MCF 10A (cell line): ENCODE results near the gene SPATA9. TPM values are rescaled to one million over a fixed set of nuclear protein-coding genes. Genes with fewer than 3 reads are reported as not detected.

ENCODE experiments used
- BruUV-seq: library from RNA; stranded (reverse); fragments of 400-500 nt; replicated peaks from 2 replicates; lab custom pipeline; 2021; lab: Mats Ljungman, UMichigan
- CTCF ChIA-PET: fragments of 300-600 bp; sonication (Branson Sonifier 250); formaldehyde crosslinking; extraction: SDS; loops from one replicate; lab custom pipeline; 2021; ENCODE audit warnings: antibody characterized with exemption, inconsistent platforms; lab: Yijun Ruan, JAX
- POLR2A ChIA-PET: fragments of 300-600, 350-650 bp; sonication (Branson Sonifier 250); formaldehyde crosslinking; extraction: SDS; loops from one replicate; lab custom pipeline; 2020; ENCODE audit warnings: antibody characterized with exemption, inconsistent platforms; lab: Yijun Ruan, JAX
- DNase-seq: peaks from one replicate; pipeline ENCODE4 v3.0.0-alpha.2; 2018; ENCODE audit not compliant: unreplicated experiment
- H3K27ac Mint-ChIP-seq: one replicate; pipeline ENCODE4 v1.8.0; 2022; ENCODE audit warnings: mild to moderate bottlenecking, low read depth, mixed read lengths; ENCODE audit not compliant: unreplicated experiment
- H3K27me3 Mint-ChIP-seq: one replicate; pipeline ENCODE4 v1.8.0; 2022; ENCODE audit warnings: mixed read lengths; ENCODE audit not compliant: insufficient read depth, unreplicated experiment
- H3K36me3 Mint-ChIP-seq: one replicate; pipeline ENCODE4 v1.8.0; 2022; ENCODE audit warnings: mild to moderate bottlenecking, moderate library complexity, mixed read lengths; ENCODE audit not compliant: insufficient read depth, unreplicated experiment
- H3K4me1 Mint-ChIP-seq: one replicate; pipeline ENCODE4 v1.8.0; 2022; ENCODE audit warnings: mixed read lengths; ENCODE audit not compliant: insufficient read depth, unreplicated experiment
- H3K4me3 Mint-ChIP-seq: one replicate; pipeline ENCODE4 v1.8.0; 2022; ENCODE audit warnings: mild to moderate bottlenecking, moderate library complexity, mixed read lengths; ENCODE audit not compliant: unreplicated experiment
- H3K9me3 Mint-ChIP-seq: one replicate; pipeline ENCODE4 v1.8.0; 2022; ENCODE audit warnings: mixed read lengths; ENCODE audit not compliant: unreplicated experiment
- CTCF ChIP-seq: fragments of 200-600 bp; IDR thresholded peaks from one replicate; pipeline ENCODE4 v1.8.0; 2022; ENCODE audit warnings: antibody characterized with exemption, mild to moderate bottlenecking; ENCODE audit not compliant: unreplicated experiment
- intact Hi-C: fragments of 100-400 bp; cut with micrococcal nuclease; formaldehyde crosslinking; loops from 2 replicates; pipeline ENCODE4 v1.14.1; 2022
- total RNA-seq: library from RNA; stranded (reverse); gene quantifications from 2 replicates; pipeline ENCODE4 v1.2.3, GENCODE V29; 2022

Gene SPATA9
- total RNA-seq, 1 experiment from 2014 or later: not detected

GRCh38 chr5:95668216-95668615, 14.6 kb downstream of the SPATA9 start:
- ChIA-PET POLR2A (no interaction called here), CTCF (interaction anchor here (0.7 to 7.7 kb wide), 4 partner anchors 62 to 178 kb away, joined by 3 to 119 read pairs (median 4); no protein-coding TSS in a partner anchor)
- no peaks in the 10 kb centered on the region for H3K27me3 Mint-ChIP-seq
- no peak for TF ChIP-seq CTCF
- no peak for DNase-seq
- H3K4me1 Mint-ChIP-seq: no peaks in the 10 kb centered on the region
- no peaks in the 10 kb centered on the region for H3K9me3 Mint-ChIP-seq
- BruUV-seq: no TSS peak
- no peak overlapping the region for H3K4me3 Mint-ChIP-seq
- no peaks in the 10 kb centered on the region for H3K36me3 Mint-ChIP-seq
- H3K27ac Mint-ChIP-seq: no peak overlapping the region
- intact Hi-C loops: no loop called here

- Mint-ChIP-seq H3K27me3 (no peaks in the 10 kb centered on the region), H3K27ac (no peak overlapping the region)
- POLR2A ChIA-PET: no interaction called here
These were observed 15.1 kb downstream of the SPATA9 start for GRCh38 chr5:95667678-95668077.

GRCh38 chr5:95667061-95667618, 15.7 kb downstream of the SPATA9 start:
- no peak for TF ChIP-seq CTCF
- no peak for DNase-seq
- Mint-ChIP-seq H3K27me3 (no peaks in the 10 kb centered on the region), H3K36me3 (no peaks in the 10 kb centered on the region), H3K9me3 (no peaks in the 10 kb centered on the region), H3K27ac (no peak overlapping the region), H3K4me1 (no peaks in the 10 kb centered on the region), H3K4me3 (no peak overlapping the region)
- CTCF ChIA-PET: interaction anchor here (0.7 to 7.7 kb wide), 6 partner anchors 64 to 183 kb away, joined by 3 to 119 read pairs (median 4); partner anchors contain the start of gene RHOBTB3
- intact Hi-C loops: no loop called here
- POLR2A ChIA-PET: interaction anchor here (0.5 to 1.0 kb wide), 2 partner anchors 11 to 64 kb away, joined by 3 read pairs; partner anchors contain the start of gene RHOBTB3
- no TSS peak for BruUV-seq

More at GRCh38 chr5:95667678-95668077, 15.1 kb downstream of the SPATA9 start:
- no TSS peak for BruUV-seq
- no peaks in the 10 kb centered on the region for H3K9me3 Mint-ChIP-seq
- H3K4me3 Mint-ChIP-seq: no peak overlapping the region
- DNase-seq: no peak
- H3K36me3 Mint-ChIP-seq: no peaks in the 10 kb centered on the region
- CTCF ChIA-PET: interaction anchor here (0.7 to 7.7 kb wide), 6 partner anchors 63 to 182 kb away, joined by 3 to 119 read pairs (median 4); no protein-coding TSS in a partner anchor
- intact Hi-C loops: no loop called here
- no peaks in the 10 kb centered on the region for H3K4me1 Mint-ChIP-seq
- TF ChIP-seq CTCF: no peak

GRCh38 chr5:95664204-95664786, 18.5 kb downstream of the SPATA9 start:
- Mint-ChIP-seq H3K27me3 (no peaks in the 10 kb centered on the region), H3K4me1 (no peaks in the 10 kb centered on the region), H3K36me3 (no peaks in the 10 kb centered on the region), H3K27ac (no peak overlapping the region), H3K4me3 (no peak overlapping the region), H3K9me3 (no peaks in the 10 kb centered on the region)
- peak; percentile 46 for DNase-seq
- TF ChIP-seq CTCF: peak; percentile 56
- BruUV-seq: no TSS peak
- intact Hi-C loops: loop anchor here (1.0 to 5.0 kb wide), 4 partner anchors 49 to 183 kb away; partner anchors contain the start of gene RHOBTB3
- POLR2A ChIA-PET: interaction anchor here (0.9 to 2.8 kb wide), 10 partner anchors 10 to 191 kb away, joined by 3 to 10 read pairs (median 4); partner anchors contain the start of genes ARSK, RHOBTB3 and SKIC3
- CTCF ChIA-PET: interaction anchor here (0.6 to 7.7 kb wide), 47 partner anchors 9 to 664 kb away, joined by 3 to 119 read pairs (median 5); partner anchors contain the start of genes ARSK, GLRX, RFESD and RHOBTB3
